ENCODE results near the gene UROC1.
A peak's percentile ranks its signal among the peaks of the same experiment; 100 is the strongest.

Gene UROC1

DNA sequence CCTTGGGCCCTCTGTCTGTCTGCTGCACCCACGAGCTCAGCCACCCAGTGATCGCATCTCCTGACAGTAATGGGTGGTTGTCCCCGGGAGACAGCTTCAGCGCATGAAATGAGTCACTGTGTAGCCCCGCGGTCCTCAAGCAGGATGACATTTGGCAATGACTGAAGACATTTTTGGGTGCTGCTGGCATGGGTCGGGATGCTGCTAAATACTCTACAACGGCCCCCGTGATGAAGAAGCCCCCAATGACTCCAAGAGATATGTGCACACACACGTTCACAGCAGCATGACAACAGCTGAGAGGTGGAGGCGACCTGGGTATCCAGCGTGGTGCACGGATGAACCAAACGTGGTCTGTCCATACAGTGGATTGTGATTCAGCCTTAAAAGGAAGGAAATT is 24.5 kb downstream of the UROC1 start:
- Histone ChIP-seq H2BK12ac (ENCODE audit: low read length in 2 of 2) (no peak overlapping the region), H3K36me3 (ENCODE audit: control insufficient read depth in 1 of 2, insufficient read depth in 2 of 2, low read depth in 1 of 2, low read length in 2 of 2) (no peaks in the 10 kb centered on the region), H4K8ac (ENCODE audit: low read length) (no peak overlapping the region), H3K4ac (ENCODE audit: low read depth in 1 of 2, low read length in 2 of 2) (no peak overlapping the region), H3K18ac (ENCODE audit: low read depth in 1 of 2, low read length in 2 of 2) (no peak overlapping the region), H2AFZ (ENCODE audit: low read depth, low read length) (no peak overlapping the region), H4K91ac (ENCODE audit: low read length) (no peak overlapping the region), H3K27me3 (ENCODE audit: control insufficient read depth in 1 of 2, insufficient read depth in 1 of 2, low read length in 2 of 2) (peaks cover 20 to 40% of the 10 kb centered on the region in 2 experiments), H3K9me3 (ENCODE audit: control insufficient read depth, low read length) (no peaks in the 10 kb centered on the region), H3K14ac (ENCODE audit: low read length in 2 of 2) (no peak overlapping the region), H2BK5ac (ENCODE audit: low read depth, low read length, poor library complexity, severe bottlenecking) (no peak overlapping the region), H2BK15ac (ENCODE audit: low read depth, poor library complexity, severe bottlenecking) (no peak overlapping the region), H3K4me1 (ENCODE audit: control insufficient read depth, insufficient read depth, low read depth, low read length) (peaks cover 2% of the 10 kb centered on the region), H3K79me1 (replicated peaks; ENCODE audit: low read length, poor library complexity, severe bottlenecking) (no peaks in the 10 kb centered on the region), H3K4me2 (ENCODE audit: low read length, poor library complexity, severe bottlenecking) (no peak overlapping the region), H3K4me3 (ENCODE audit: insufficient read depth in 1 of 2, low read depth in 1 of 2, low read length in 2 of 2) (no peak overlapping the region), H3K23ac (ENCODE audit: low read length in 2 of 2) (no peak overlapping the region), H3K9ac (ENCODE audit: low read length) (no peak overlapping the region), H2AK5ac (ENCODE audit: low read length, severe bottlenecking) (no peak overlapping the region), H3K27ac (ENCODE audit: low read length, poor library complexity, severe bottlenecking) (no peak overlapping the region), H2BK120ac (ENCODE audit: low read depth, low read length) (no peak overlapping the region)
- DNase-seq = no peak
- 87% methylated on average over 14 of the region's 14 CpGs for WGBS

DNA sequence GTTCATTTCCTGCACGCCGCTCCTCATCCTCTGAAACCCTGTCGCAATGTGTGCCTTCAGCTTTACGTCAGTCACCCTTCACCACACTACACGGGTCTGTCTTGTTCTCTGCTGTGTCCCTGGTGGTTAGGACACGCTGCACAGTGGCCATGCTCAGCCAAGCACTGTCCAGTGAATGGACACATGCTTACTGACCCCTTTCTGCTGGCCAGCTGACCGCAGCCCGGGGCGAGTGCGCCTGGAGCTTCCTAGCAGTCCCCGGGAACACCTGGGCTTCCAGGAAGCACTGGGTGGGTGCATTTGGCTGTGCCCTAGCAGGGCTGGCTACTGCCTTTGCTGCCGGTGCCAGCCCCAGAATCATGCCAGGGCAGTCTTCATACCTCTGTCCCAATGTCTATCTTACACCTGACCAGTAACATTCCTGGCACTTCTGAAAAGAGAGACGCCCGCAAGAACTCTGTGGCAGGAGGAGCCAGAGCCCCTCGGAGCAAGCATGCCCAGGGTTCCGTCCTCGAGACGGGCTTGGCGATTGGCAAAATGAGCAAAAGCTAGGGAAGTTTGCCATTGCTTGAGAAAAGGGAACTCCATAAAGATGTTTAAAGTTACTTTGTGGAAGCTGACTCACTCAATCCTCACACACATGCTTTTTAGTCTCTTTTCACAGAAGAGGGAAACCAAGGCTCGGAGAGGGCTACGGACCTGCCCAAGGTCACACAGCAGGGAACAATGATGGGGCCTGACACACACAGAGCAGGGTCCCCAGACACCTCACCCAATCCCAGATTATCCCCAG is 26.2 kb downstream of the UROC1 start:
- no peak overlapping the region for H2AK5ac ChIP-seq (ENCODE audit: low read length, severe bottlenecking)
- WGBS = 90% methylated on average over 21 of the region's 21 CpGs
- H3K9ac ChIP-seq (ENCODE audit: low read length) = no peak overlapping the region
- no peaks in the 10 kb centered on the region for H3K9me3 ChIP-seq (ENCODE audit: control insufficient read depth, low read length)
- no peak overlapping the region for H3K4me3 ChIP-seq (ENCODE audit: insufficient read depth in 1 of 2, low read depth in 1 of 2, low read length in 2 of 2)
- H3K27me3 ChIP-seq (ENCODE audit: control insufficient read depth in 1 of 2, insufficient read depth in 1 of 2, low read length in 2 of 2) = peaks cover 20 to 52% of the 10 kb centered on the region in 2 experiments
- no peak overlapping the region for H2BK5ac ChIP-seq (ENCODE audit: low read depth, low read length, poor library complexity, severe bottlenecking)
- peak overlapping the region in 1 of 2 experiments; percentile 28 for H3K23ac ChIP-seq (ENCODE audit: low read length in 2 of 2)
- no peak overlapping the region for H3K4ac ChIP-seq (ENCODE audit: low read depth in 1 of 2, low read length in 2 of 2)
- H2AFZ ChIP-seq (ENCODE audit: low read depth, low read length) = no peak overlapping the region
- no peak overlapping the region for H4K8ac ChIP-seq (ENCODE audit: low read length)
- H3K18ac ChIP-seq (ENCODE audit: low read depth in 1 of 2, low read length in 2 of 2) = no peak overlapping the region
- no peak overlapping the region for H3K14ac ChIP-seq (ENCODE audit: low read length in 2 of 2)
- no peaks in the 10 kb centered on the region for H3K79me1 ChIP-seq (replicated peaks; ENCODE audit: low read length, poor library complexity, severe bottlenecking)
- no peak overlapping the region for H3K4me2 ChIP-seq (ENCODE audit: low read length, poor library complexity, severe bottlenecking)
- H2BK15ac ChIP-seq (ENCODE audit: low read depth, poor library complexity, severe bottlenecking) = no peak overlapping the region
- no peak overlapping the region for H2BK12ac ChIP-seq (ENCODE audit: low read length in 2 of 2)
- DNase-seq = no peak
- no peak overlapping the region for H4K91ac ChIP-seq (ENCODE audit: low read length)
- H3K4me1 ChIP-seq (ENCODE audit: control insufficient read depth, insufficient read depth, low read depth, low read length) = no peaks in the 10 kb centered on the region
- no peak overlapping the region for H2BK120ac ChIP-seq (ENCODE audit: low read depth, low read length)
- no peaks in the 10 kb centered on the region for H3K36me3 ChIP-seq (ENCODE audit: control insufficient read depth in 1 of 2, insufficient read depth in 2 of 2, low read depth in 1 of 2, low read length in 2 of 2)
- no peak overlapping the region for H3K27ac ChIP-seq (ENCODE audit: low read length, poor library complexity, severe bottlenecking)

DNA sequence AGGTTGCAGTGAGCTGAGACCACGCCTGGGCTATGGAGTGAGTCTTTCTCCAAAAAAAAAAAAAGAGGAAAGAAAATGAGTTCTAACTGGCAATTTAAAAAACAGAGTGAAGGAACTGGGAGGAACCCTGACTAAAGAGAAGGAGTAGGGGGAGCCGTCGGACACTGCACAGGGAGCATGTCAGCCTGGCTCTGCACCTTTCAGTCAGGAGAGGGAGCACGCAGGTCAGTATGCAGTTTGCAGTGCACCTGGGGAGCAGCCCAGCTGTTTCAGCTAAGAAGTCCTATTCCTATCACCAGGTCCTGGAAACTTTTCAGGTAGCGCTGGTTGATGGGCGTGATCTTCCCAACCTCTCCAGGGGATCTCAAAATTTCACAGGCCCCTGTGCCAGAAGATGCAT is 27.0 kb downstream of the UROC1 start:
- no peak overlapping the region for H2BK15ac ChIP-seq (ENCODE audit: low read depth, poor library complexity, severe bottlenecking)
- no peak overlapping the region for H2BK5ac ChIP-seq (ENCODE audit: low read depth, low read length, poor library complexity, severe bottlenecking)
- H4K8ac ChIP-seq (ENCODE audit: low read length) = no peak overlapping the region
- H3K23ac ChIP-seq (ENCODE audit: low read length in 2 of 2) = no peak overlapping the region
- H3K9me3 ChIP-seq (ENCODE audit: control insufficient read depth, low read length) = no peaks in the 10 kb centered on the region
- no peaks in the 10 kb centered on the region for H3K79me1 ChIP-seq (replicated peaks; ENCODE audit: low read length, poor library complexity, severe bottlenecking)
- H3K18ac ChIP-seq (ENCODE audit: low read depth in 1 of 2, low read length in 2 of 2) = no peak overlapping the region
- H2AK5ac ChIP-seq (ENCODE audit: low read length, severe bottlenecking) = no peak overlapping the region
- no peak overlapping the region for H3K14ac ChIP-seq (ENCODE audit: low read length in 2 of 2)
- H3K4ac ChIP-seq (ENCODE audit: low read depth in 1 of 2, low read length in 2 of 2) = no peak overlapping the region
- no peak overlapping the region for H2AFZ ChIP-seq (ENCODE audit: low read depth, low read length)
- no peak overlapping the region for H4K91ac ChIP-seq (ENCODE audit: low read length)
- DNase-seq = no peak
- no peaks in the 10 kb centered on the region for H3K36me3 ChIP-seq (ENCODE audit: control insufficient read depth in 1 of 2, insufficient read depth in 2 of 2, low read depth in 1 of 2, low read length in 2 of 2)
- no peak overlapping the region for H2BK12ac ChIP-seq (ENCODE audit: low read length in 2 of 2)
- H2BK120ac ChIP-seq (ENCODE audit: low read depth, low read length) = no peak overlapping the region
- peaks cover 20 to 52% of the 10 kb centered on the region in 2 experiments for H3K27me3 ChIP-seq (ENCODE audit: control insufficient read depth in 1 of 2, insufficient read depth in 1 of 2, low read length in 2 of 2)
- no peak overlapping the region for H3K9ac ChIP-seq (ENCODE audit: low read length)
- H3K4me2 ChIP-seq (ENCODE audit: low read length, poor library complexity, severe bottlenecking) = no peak overlapping the region
- WGBS = 59% methylated on average over 6 of the region's 6 CpGs
- no peak overlapping the region for H3K27ac ChIP-seq (ENCODE audit: low read length, poor library complexity, severe bottlenecking)
- H3K4me3 ChIP-seq (ENCODE audit: insufficient read depth in 1 of 2, low read depth in 1 of 2, low read length in 2 of 2) = no peak overlapping the region
- no peaks in the 10 kb centered on the region for H3K4me1 ChIP-seq (ENCODE audit: control insufficient read depth, insufficient read depth, low read depth, low read length)

DNA sequence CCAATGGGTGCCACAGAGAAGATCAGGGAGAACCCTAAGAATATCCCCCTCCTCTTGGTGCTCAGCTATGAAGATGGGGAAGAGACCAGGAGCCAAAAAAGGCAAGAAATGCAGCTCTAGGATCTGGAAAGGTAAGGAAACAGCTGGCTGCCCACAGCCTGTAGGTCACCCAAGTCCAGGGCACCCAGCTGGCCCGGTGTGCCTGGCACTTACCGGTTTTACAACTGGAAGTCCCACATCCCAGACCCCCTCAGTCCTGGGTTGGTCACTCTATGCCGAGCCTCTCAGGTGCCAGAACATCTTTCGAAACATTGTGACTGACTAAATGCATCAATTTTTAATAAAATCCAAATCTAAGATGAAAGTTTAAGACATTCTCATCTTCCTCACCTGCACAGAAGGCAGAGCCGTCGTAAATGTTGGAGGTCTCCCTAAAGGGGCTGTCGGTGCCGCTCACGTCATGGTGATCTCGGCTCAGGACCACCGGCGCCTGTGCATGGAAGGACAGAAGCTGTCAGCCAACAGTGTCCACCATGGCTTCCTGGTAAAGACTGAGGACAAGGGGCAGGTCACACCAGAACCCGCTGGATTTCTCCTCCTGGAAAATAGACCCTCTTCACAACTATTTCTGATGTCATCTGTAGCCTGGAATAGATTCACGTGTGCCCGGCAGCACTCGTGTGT is 28.5 kb downstream of the UROC1 start:
- H3K23ac ChIP-seq (ENCODE audit: low read length in 2 of 2) = no peak overlapping the region
- no peak overlapping the region for H3K4me2 ChIP-seq (ENCODE audit: low read length, poor library complexity, severe bottlenecking)

More for the DNA sequence above, 28.5 kb downstream of the UROC1 start:
- H4K91ac ChIP-seq (ENCODE audit: low read length) = no peak overlapping the region
- no peak overlapping the region for H2BK5ac ChIP-seq (ENCODE audit: low read depth, low read length, poor library complexity, severe bottlenecking)
- peaks cover 23 to 59% of the 10 kb centered on the region in 2 experiments for H3K27me3 ChIP-seq (ENCODE audit: control insufficient read depth in 1 of 2, insufficient read depth in 1 of 2, low read length in 2 of 2)
- no peak overlapping the region for H3K14ac ChIP-seq (ENCODE audit: low read length in 2 of 2)
- WGBS = 89% methylated on average over 16 of the region's 16 CpGs
- H3K9ac ChIP-seq (ENCODE audit: low read length) = no peak overlapping the region
- H3K4ac ChIP-seq (ENCODE audit: low read depth in 1 of 2, low read length in 2 of 2) = no peak overlapping the region
- H2BK15ac ChIP-seq (ENCODE audit: low read depth, poor library complexity, severe bottlenecking) = no peak overlapping the region
- H2BK120ac ChIP-seq (ENCODE audit: low read depth, low read length) = no peak overlapping the region
- no peak overlapping the region for H3K18ac ChIP-seq (ENCODE audit: low read depth in 1 of 2, low read length in 2 of 2)
- H3K27ac ChIP-seq (ENCODE audit: low read length, poor library complexity, severe bottlenecking) = no peak overlapping the region
- no peaks in the 10 kb centered on the region for H3K4me1 ChIP-seq (ENCODE audit: control insufficient read depth, insufficient read depth, low read depth, low read length)
- H2AK5ac ChIP-seq (ENCODE audit: low read length, severe bottlenecking) = no peak overlapping the region
- no peak for DNase-seq
- no peaks in the 10 kb centered on the region for H3K9me3 ChIP-seq (ENCODE audit: control insufficient read depth, low read length)
- no peak overlapping the region for H4K8ac ChIP-seq (ENCODE audit: low read length)
- H2AFZ ChIP-seq (ENCODE audit: low read depth, low read length) = no peak overlapping the region
- H3K36me3 ChIP-seq (ENCODE audit: control insufficient read depth in 1 of 2, insufficient read depth in 2 of 2, low read depth in 1 of 2, low read length in 2 of 2) = no peaks in the 10 kb centered on the region
- no peak overlapping the region for H3K4me3 ChIP-seq (ENCODE audit: insufficient read depth in 1 of 2, low read depth in 1 of 2, low read length in 2 of 2)
- no peaks in the 10 kb centered on the region for H3K79me1 ChIP-seq (replicated peaks; ENCODE audit: low read length, poor library complexity, severe bottlenecking)
- H2BK12ac ChIP-seq (ENCODE audit: low read length in 2 of 2) = no peak overlapping the region
